Measurements from ENCODE around the gene CABLES2.

Gene CABLES2

GRCh38 chr20:62393830-62394229, 13.3 kb downstream of the CABLES2 start:
- DNase-seq (ENCODE audit: low read depth in 2 of 2), result no peak
- H3K4me3 ChIP-seq (replicated peaks in 1 of 2; ENCODE audit: low read depth in 2 of 2, low read length in 2 of 2), result no peak overlapping the region
- TF ChIP-seq CTCF (IDR thresholded peaks at IDR 0.05; ENCODE audit: low read depth, low read length), result no peak

GRCh38 chr20:62393335-62393665, 13.8 kb downstream of the CABLES2 start:
- DNase-seq (ENCODE audit: low read depth in 2 of 2), result no peak
- TF ChIP-seq CTCF (IDR thresholded peaks at IDR 0.05; ENCODE audit: low read depth, low read length), result no peak
- no peak overlapping the region for H3K4me3 ChIP-seq (replicated peaks in 1 of 2; ENCODE audit: low read depth in 2 of 2, low read length in 2 of 2)

- DNase-seq (ENCODE audit: low read depth in 2 of 2), result no peak
- no peak overlapping the region for H3K4me3 ChIP-seq (replicated peaks in 1 of 2; ENCODE audit: low read depth in 2 of 2, low read length in 2 of 2)
- no peak for TF ChIP-seq CTCF (IDR thresholded peaks at IDR 0.05; ENCODE audit: low read depth, low read length)
These were observed 14.3 kb downstream of the CABLES2 start for GRCh38 chr20:62392621-62393334.

- no peak for DNase-seq (ENCODE audit: low read depth in 2 of 2)
- no peak for TF ChIP-seq CTCF (IDR thresholded peaks at IDR 0.05; ENCODE audit: low read depth, low read length)
- H3K4me3 ChIP-seq (replicated peaks in 1 of 2; ENCODE audit: low read depth in 2 of 2, low read length in 2 of 2), result no peak overlapping the region
These were observed 15.0 kb downstream of the CABLES2 start for GRCh38 chr20:62392077-62392418.

- H3K4me3 ChIP-seq (replicated peaks in 1 of 2; ENCODE audit: low read depth in 2 of 2, low read length in 2 of 2), result no peak overlapping the region
- no peak for TF ChIP-seq CTCF (IDR thresholded peaks at IDR 0.05; ENCODE audit: low read depth, low read length)
- no peak for DNase-seq (ENCODE audit: low read depth in 2 of 2)
These were observed 15.7 kb downstream of the CABLES2 start for GRCh38 chr20:62391165-62392076.

GRCh38 chr20:62390317-62391164, 16.5 kb downstream of the CABLES2 start:
- TF ChIP-seq CTCF (IDR thresholded peaks at IDR 0.05; ENCODE audit: low read depth, low read length), result no peak
- no peak for DNase-seq (ENCODE audit: low read depth in 2 of 2)
- H3K4me3 ChIP-seq (replicated peaks in 1 of 2; ENCODE audit: low read depth in 2 of 2, low read length in 2 of 2), result no peak overlapping the region
